CD4-positive, alpha-beta T cell treated with Interleukin-6 at 100 ng/mL for 8 hours (primary cell): ENCODE results near the gene PSMG2.

Source experiments
- DNase-seq: peaks from one replicate; pipeline ENCODE4 v3.0.0-alpha.2; 2020; ENCODE audit warnings: mixed read lengths, low spot score

PSMG2 gene, protein sequence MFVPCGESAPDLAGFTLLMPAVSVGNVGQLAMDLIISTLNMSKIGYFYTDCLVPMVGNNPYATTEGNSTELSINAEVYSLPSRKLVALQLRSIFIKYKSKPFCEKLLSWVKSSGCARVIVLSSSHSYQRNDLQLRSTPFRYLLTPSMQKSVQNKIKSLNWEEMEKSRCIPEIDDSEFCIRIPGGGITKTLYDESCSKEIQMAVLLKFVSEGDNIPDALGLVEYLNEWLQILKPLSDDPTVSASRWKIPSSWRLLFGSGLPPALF

GRCh38 chr18:12702221-12703095, at the start of gene PSMG2, which contains the start of gene CEP76:
Gene PSMG2 (plus strand): TSS chr18:12703042. CDS start chr18:12703108, 66 bp downstream.
Gene CEP76 (minus strand): TSS chr18:12702723. CDS start chr18:12702548, 175 bp downstream.
- DNase-seq, result peak; percentile 80

- DNase-seq, result no peak
Observed at GRCh38 chr18:12654971-12655370, 47.9 kb upstream of the PSMG2 start.

GRCh38 chr18:12656605-12656937, 46.3 kb upstream of the PSMG2 start:
- DNase-seq, result no peak

- no peak for DNase-seq
Observed at GRCh38 chr18:12656938-12657683, 45.7 kb upstream of the PSMG2 start.

DNA sequence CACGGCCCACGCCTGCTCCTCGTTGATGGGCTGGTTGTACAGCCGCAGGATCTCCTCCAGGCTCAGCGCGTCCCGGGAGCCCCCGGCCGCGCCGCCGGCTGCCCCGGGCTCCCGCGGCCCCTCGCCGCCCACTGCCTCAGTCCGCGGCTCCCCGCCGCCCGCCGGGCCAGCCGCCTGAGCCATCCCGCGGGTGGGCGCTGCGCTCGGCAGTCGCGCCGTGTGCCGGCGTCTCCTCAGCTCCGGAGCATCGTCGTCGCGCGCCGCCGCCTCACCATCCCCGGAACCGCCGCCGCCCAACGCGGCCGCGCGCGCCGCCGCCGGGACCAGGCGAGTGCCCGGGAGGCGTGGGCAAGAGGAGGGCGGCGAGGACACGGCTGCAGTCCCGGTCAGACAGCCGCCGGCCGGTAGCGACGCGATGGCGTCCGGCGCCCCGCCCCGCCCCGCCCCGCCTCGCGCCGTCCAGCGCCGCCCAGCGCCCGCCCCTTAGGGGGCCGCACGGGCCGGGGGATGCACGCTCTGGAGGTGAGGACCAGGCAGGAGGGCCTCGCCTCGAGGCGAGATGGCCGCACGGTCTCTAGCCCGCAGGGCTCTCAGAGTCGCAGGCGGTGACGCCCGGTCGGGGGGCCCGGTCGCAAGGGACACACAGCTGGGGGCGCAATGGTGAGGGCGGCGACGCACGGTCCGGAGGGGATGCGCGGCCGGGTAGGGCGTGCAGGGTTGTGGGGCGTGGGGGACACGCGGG, 45.0 kb upstream of the PSMG2 start, which contains the start of gene SPIRE1:
Gene SPIRE1 (minus strand): TSS at position 424 of the 742 bp plus-strand sequence. CDS start 241 bp downstream, at position 183.
- DNase-seq, result peak; percentile 26

DNA sequence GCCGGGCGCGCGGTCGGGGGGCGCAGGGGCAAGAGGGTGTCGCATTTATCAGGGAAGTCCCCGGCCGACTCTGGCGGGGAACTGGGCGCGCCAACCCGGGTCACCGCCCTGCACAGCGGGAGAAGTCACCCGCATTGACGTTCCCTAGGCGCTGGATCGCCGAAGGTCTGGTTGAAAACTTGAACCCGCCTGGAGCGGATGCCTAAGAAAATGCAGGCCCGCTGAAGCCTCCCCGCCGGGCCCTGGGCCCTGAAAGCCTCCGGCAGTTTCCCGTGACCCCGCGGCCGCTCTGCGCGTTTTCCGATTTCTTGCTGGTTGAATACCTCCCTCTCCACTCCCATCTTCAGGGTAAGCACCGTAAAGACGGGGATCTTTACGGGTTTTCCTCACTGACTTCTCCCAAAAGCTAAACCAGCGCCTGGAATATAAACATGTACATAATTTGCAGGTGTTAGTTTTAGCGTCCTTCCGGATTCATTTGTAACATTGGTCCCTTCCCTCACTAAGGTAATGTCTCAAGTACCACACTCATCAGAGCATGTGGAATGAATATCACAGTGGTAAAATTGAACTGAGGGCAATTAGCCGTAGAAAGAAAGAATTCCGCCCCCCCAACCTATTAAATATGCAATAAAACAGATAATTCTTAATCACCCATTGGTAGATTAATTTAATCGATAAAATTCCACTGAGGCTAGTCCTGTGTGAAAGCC, 44.3 kb upstream of the PSMG2 start:
- no peak for DNase-seq

- peak; percentile 31 for DNase-seq
Observed at GRCh38 chr18:12659904-12660605, 42.8 kb upstream of the PSMG2 start.

DNA sequence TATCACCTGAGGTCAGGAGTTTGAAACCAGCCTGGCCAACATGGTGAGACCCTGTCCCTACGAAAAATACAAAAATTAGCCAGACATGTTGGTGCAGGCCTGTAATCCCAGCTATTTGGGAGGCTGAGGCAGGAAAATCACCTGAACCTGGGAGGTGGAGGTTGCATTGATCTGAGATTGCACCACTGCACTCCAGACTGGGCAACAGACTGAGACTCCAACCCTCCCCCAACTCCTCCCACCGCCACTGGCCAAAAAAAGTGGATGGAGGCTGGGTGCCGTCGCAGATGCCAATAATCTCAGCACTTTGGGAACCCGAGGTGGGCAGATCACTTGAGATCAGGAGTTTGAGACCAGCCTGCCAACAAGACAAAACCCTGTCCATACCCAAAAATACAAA, 34.8 kb upstream of the PSMG2 start:
- no peak for DNase-seq

DNA sequence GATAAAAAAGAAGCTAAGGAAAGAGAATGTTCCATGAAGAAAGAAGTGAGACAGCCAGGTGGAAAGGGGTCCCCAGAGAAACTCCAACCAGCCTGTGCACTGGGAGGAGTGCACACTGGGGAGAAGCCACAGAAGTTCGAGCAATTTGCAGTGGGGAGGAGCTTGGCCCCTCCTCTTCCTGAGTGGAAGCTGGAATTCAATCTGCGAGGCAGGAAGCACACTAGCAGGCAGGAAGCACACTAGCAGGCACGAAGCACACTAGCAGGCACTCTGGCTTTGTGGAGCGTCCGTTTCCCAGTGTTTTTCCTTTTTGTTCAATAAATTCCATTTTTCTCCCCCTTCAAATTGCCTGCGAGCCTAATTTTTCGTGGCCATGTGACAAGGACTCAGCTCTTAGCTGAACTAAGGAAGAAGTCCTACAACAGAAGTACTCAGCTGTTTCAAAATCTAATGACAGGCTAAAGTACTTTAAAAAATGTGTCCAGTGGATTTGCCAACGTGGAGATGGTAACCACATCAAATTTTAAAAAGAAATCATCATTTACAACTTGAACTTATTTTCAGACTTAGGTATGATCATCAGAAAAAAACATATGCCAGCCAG, 23.6 kb upstream of the PSMG2 start:
- DNase-seq, result no peak

DNA sequence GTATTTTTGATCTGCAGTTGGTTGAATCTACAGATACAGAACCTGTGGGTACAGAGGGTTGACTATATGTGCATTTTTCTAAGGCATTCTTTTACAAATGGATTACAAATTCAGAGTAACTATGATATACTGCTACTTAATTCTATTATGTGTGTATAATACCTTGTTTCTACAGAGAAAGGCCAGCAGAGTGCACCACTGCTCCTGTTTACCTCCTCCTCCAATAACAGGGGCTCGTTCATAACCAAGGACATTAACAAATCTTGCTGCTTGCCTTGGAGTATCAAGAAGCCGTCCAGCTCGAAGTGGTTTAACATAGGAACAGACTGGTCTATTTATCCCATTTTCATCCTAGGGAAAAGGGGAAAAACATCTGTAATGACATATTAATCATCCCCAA, 16.7 kb upstream of the PSMG2 start:
- DNase-seq, result no peak

- no peak for DNase-seq
Observed at GRCh38 chr18:12689256-12689850, 13.5 kb upstream of the PSMG2 start.

DNA sequence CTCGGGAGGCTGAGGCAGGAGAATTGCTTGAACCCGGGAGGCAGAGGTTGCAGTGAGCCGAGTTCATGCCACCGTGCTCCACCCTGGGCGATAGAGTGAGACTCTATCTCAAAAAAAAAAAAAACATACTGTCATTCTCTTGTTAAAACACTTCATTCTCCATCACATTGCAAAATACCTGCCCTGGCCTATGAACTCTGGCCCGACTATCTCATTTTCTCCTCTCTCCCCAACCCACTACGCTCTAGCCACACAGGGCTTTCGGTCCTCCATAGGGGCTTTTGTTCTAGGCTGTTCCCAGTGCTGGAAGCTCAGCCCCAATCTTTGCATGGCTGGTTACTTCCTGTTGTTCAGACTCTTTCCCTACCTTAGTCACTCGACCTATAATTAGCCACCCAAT, 10.6 kb upstream of the PSMG2 start:
- no peak for DNase-seq

DNA sequence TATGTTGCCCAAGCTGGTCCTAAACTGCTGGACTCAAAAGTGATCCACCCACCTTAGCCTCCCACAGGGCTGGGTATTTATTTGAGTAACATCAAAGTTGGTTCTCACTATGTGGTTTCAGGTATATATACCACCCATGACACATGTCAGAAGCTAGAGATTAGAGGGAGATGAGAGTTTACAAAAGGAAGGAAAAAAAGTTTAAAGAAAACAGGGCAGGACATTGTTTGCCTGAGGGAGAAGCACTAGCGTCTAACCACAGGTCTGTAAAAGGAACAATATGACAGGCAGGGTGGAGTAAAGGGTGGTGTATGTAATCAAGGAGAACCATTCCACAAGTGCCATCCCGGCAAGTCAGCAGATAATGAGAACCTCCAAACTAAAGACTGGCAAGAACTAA, 8.8 kb upstream of the PSMG2 start:
- no peak for DNase-seq

DNA sequence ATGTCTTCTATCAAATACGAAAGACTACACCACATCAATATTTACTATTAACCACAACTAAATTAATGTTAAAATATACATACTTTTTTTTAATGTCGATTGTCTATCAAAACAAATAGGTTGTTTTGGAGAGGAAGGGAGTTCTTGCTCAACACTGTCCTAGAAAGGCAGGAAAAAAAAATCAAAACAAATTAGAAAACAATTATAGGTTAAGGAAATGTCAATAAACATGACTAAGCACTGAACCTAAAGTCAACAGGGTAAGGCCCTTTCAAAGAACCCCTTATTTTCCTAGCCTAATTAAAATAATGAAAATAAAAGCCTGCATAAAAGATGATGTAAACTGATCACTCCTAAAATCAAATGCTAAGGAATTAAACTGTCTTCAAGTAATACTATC, 3.1 kb upstream of the PSMG2 start:
- DNase-seq, result no peak

DNA sequence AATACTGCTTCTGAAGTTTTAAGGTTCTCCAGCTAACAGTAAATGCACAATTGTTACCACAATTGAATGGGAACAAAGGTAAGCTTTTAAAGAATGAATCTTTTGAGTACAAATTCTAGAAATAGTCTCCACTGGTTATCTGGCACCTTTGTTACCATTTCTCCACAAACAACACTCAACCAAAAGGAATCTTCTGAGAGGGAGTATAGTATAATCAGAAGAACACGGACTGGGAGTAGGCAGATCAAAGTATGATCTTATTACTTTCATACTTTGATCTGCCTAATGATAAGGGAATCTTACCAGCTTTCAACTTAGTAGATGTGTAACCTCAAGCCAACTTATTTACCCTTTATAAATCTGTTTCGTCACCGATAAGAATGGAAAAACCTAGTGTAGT, 1.7 kb upstream of the PSMG2 start:
- no peak for DNase-seq

DNA sequence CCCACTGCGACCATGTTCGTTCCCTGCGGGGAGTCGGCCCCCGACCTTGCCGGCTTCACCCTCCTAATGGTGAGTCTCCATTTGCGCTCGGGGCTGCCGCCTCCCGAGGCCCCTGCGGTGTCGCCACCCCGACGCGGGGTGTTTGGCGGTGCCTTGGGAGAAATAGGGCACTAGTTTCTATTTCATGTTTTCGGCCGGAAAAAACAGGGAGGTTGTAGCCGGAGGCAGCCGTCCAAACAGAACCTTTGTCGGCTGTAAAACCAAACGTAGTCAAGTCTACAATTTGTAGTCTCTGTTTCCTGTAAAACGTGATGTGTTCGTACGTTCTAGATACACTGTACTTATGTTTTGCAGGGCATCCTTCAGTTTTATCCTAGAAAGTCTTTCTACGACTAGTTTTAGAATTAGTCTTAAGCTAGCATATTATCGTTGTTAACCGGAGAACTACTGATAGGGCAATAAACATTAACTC, 290 bp downstream of the PSMG2 start:
- DNase-seq, result no peak

- no peak for DNase-seq
Observed at GRCh38 chr18:12703664-12704063, 822 bp downstream of the PSMG2 start.

DNA sequence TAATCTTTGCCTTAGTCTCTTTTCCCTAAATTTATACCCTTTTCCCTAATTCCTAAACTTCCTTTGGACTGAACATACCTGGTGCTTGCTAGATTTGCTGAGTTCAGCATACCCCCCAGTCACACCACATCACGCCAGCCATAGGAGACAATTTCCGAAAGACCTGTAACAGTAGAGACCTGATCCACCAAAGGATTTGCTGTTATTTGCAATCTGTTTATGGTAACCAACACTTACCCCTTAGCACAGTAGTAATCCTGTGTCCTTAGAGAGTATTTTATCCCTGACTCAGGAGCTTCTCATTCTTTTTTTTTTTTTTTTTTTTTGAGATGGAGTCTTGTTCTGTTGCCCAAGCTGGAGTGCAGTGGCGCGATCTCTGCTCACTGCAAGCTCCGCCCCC, 8.6 kb downstream of the PSMG2 start:
- DNase-seq, result no peak

DNA sequence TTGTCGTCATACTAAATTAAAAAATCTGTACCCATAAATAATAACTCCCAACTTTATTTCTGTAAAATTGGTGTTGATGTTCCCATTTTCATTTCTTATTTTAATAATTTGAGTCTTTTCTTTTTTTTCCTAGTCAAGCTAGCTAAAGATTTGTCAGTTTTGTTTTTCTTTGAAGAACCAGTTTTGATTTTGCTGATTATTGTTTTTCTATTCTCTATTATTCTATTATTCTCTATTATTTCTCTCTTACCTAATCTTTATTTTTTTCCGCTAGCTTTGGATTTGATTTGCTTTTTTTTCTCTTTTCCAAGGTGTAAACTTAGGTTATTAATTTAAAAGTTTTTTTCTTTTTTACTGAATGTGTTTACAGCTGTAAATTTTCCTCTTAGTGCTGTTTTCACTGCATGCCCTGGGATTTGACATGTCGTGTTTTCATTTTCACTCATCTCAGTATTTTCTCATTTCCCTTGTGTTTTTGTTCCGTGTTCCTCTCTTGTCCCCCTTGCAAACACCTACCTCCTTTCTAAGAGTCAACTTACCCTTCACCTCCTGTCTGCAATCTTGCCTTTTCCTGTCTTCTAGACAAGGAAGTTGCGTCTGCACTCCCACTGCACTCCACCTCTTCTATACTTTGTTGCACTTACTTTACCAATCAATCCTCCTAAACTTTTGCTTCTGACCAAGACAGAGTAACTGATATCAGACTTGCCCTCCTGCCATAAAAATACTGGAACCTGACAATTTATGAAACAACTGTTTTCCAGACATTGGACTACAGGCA, 18.8 kb downstream of the PSMG2 start:
- no peak for DNase-seq
